Upper lobe of left lung (tissue), 4 donors: ENCODE data around the gene SLC44A5.

Source experiments
- CTCF ChIP-seq, 6 experiments: fragments of 450-650 bp in 4 of 6; fragments of 200-600 bp in 2 of 6; sonication (generic) in 2 of 6; IDR thresholded peaks; one replicate each; pipeline ENCODE4 v1.5.1; 2016 to 2019; ENCODE audit warnings: antibody characterized with exemption in 6 of 6
- EP300 ChIP-seq, 4 donors: sonication (generic); formaldehyde crosslinking; IDR thresholded peaks; one replicate each; pipeline ENCODE4 v1.5.1; 2017; ENCODE audit warnings: antibody characterized with exemption in 4 of 4, control low read depth in 2 of 4
- POLR2A ChIP-seq, 4 donors: fragments of 450-650 bp; IDR thresholded peaks; one replicate each; pipeline ENCODE4 v1.5.1; 2016 to 2017; ENCODE audit warnings: antibody characterized with exemption in 4 of 4, mild to moderate bottlenecking in 2 of 4
- POLR2AphosphoS5 ChIP-seq, 2 donors: sonication (generic); formaldehyde crosslinking; IDR thresholded peaks; one replicate each; pipeline ENCODE4 v1.5.1; 2017; ENCODE audit warnings: antibody characterized with exemption in 2 of 2

- TF ChIP-seq POLR2A (IDR thresholded peaks at IDR 0.05) (no peak), CTCF (IDR thresholded peaks at IDR 0.05) (no peak), POLR2AphosphoS5 (IDR thresholded peaks at IDR 0.05) (no peak), EP300 (IDR thresholded peaks at IDR 0.05) (no peak)
Measured at GRCh38 chr1:75469586-75470173, 141.2 kb downstream of the SLC44A5 start.
